DOHH2 (cell line): ENCODE data around the gene NOS3.

Source experiments
- CTCF ChIP-seq: fragments of 200-600 bp; sonication (generic); IDR thresholded peaks from one replicate; pipeline ENCODE4 v1.5.1; 2014; ENCODE audit warnings: antibody characterized with exemption, mild to moderate bottlenecking, low read depth, low read length; ENCODE audit not compliant: poor library complexity, severe bottlenecking
- EZH2phosphoT487 ChIP-seq: fragments of 200-600 bp; sonication (generic); IDR thresholded peaks from 2 replicates; pipeline ENCODE4 v1.6.1; 2017; ENCODE audit warnings: borderline replicate concordance, mild to moderate bottlenecking, antibody characterized with exemption, low read length, moderate library complexity, mixed read lengths

GRCh38 chr7:151017370-151017952 is 26.6 kb downstream of the NOS3 start:
- TF ChIP-seq CTCF, result no peak
- no peak for TF ChIP-seq EZH2phosphoT487
